IPS-18a (cell line): ENCODE results near the gene ASB11.

Experiments
- H3K27ac ChIP-seq: one replicate; pipeline ENCODE4 v1.5.1; 2013; ENCODE audit warnings: low read length
- H3K27me3 ChIP-seq: one replicate; pipeline ENCODE4 v1.6.1; 2013; ENCODE audit warnings: mild to moderate bottlenecking, low read length; ENCODE audit not compliant: control insufficient read depth, insufficient read depth
- H3K36me3 ChIP-seq: one replicate; pipeline ENCODE4 v1.6.1; 2013; ENCODE audit warnings: low read depth, low read length; ENCODE audit not compliant: control insufficient read depth
- H3K4me1 ChIP-seq: one replicate; pipeline ENCODE4 v1.6.1; 2013; ENCODE audit warnings: low read depth, low read length; ENCODE audit not compliant: control insufficient read depth
- H3K4me3 ChIP-seq: one replicate; pipeline ENCODE4 v1.5.1; 2013; ENCODE audit warnings: low read length
- H3K9ac ChIP-seq: one replicate; pipeline ENCODE4 v1.6.1; 2013; ENCODE audit warnings: mild to moderate bottlenecking, low read length, moderate library complexity
- H3K9me3 ChIP-seq: one replicate; pipeline ENCODE4 v1.6.1; 2013; ENCODE audit warnings: low read depth, low read length; ENCODE audit not compliant: control insufficient read depth

The ASB11 gene

DNA sequence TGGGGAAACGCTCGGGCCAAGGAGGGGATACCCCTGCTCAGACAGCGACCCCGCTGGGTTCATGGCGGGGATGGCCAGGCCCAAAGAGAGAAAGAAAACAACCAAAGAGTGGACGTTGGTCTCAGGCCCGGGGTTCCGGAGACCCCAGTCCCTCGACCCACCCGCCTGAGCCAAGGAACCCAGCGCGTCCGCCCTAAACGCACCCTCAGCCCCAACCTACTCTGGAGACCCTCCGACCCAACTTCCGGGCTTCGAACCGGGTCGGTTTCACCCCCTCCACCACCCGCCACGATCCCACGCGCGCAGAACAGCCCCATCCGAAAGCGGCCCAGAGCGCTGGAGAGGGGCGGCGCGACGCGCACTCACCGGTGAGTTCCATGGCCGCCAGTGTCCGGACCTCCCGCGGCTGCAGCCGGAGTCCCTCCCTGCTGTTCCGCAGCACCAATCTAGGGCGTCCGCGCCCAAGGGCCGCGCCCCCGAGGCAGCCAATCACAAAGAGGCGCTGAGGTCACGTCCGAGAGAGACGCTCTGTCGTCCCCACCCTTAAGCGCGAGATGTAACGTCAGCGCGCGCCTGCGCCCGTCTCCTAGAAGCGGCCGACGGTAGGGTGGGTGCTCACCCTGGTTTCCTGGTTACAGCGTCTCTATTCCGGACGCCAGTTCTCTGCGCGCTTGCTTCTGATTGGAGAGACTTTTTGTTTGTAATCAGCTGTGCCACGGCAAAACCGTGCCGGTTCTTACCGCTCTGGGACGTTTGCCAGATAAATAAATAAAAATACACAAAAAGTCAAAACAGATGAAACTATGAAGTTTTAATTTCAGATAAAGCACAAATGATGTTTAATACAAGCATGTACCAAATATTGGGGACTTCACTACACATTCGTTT lies 19.9 kb upstream of the ASB11 start, which contains the start of gene PIGA:
PIGA (minus strand) TSS at position 389 of the 888 bp plus-strand sequence. CDS start 3,593 bp downstream, outside the sequence.
- Histone ChIP-seq H3K4me3 (peak within 1 kb of the TSS; percentile 67), H3K9me3 (no peaks in the 10 kb centered on the region), H3K9ac (peak within 1 kb of the TSS; percentile 60), H3K4me1 (no peaks in the 10 kb centered on the region), H3K36me3 (peaks cover 3% of the 10 kb centered on the region), H3K27ac (no peak within 1 kb of the TSS), H3K27me3 (peaks cover 3% of the 10 kb centered on the region)

GRCh38 chrX:15334561-15334960 lies 19.1 kb upstream of the ASB11 start:
- peaks cover 3% of the 10 kb centered on the region for H3K36me3 ChIP-seq
- H3K9ac ChIP-seq: peak overlapping the region; percentile 60
- no peaks in the 10 kb centered on the region for H3K9me3 ChIP-seq
- no peaks in the 10 kb centered on the region for H3K4me1 ChIP-seq
- H3K4me3 ChIP-seq: peak overlapping the region; percentile 67
- H3K27ac ChIP-seq: no peak overlapping the region
- peaks cover 3% of the 10 kb centered on the region for H3K27me3 ChIP-seq

- Histone ChIP-seq H3K36me3 (peaks cover 7% of the 10 kb centered on the region), H3K9ac (no peak overlapping the region), H3K27ac (no peak overlapping the region), H3K4me3 (no peak overlapping the region), H3K4me1 (no peaks in the 10 kb centered on the region), H3K9me3 (no peaks in the 10 kb centered on the region), H3K27me3 (no peaks in the 10 kb centered on the region)
Measured at GRCh38 chrX:15328821-15329220, 13.4 kb upstream of the ASB11 start.

- Histone ChIP-seq H3K27ac (no peak overlapping the region), H3K27me3 (no peaks in the 10 kb centered on the region), H3K4me3 (no peak overlapping the region), H3K9ac (no peak overlapping the region), H3K9me3 (no peaks in the 10 kb centered on the region), H3K4me1 (no peaks in the 10 kb centered on the region), H3K36me3 (peaks cover 10% of the 10 kb centered on the region)
Measured at GRCh38 chrX:15328131-15328530, 12.7 kb upstream of the ASB11 start.

DNA sequence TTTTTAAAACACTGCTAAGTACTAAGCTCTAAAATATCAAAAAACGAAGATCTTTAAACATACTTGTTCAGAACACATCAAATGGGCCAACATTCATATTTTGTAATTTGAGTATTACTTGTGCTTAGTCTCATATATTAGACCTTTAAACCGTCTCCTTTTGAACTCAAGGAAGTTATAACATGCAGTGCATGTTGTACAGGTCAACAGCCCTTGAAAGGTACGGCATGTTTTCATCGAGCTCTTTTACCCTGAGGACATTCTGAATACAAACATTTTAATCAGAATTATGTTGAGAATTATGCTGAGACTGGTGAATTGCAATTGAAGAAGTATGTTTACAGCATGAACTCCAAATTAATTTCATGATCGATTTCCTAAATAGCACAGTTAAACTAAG lies 7.0 kb upstream of the ASB11 start:
- no peak overlapping the region for H3K4me3 ChIP-seq
- no peaks in the 10 kb centered on the region for H3K27me3 ChIP-seq
- no peaks in the 10 kb centered on the region for H3K4me1 ChIP-seq
- no peaks in the 10 kb centered on the region for H3K9me3 ChIP-seq
- peaks cover 8% of the 10 kb centered on the region for H3K36me3 ChIP-seq
- H3K27ac ChIP-seq: no peak overlapping the region
- no peak overlapping the region for H3K9ac ChIP-seq

GRCh38 chrX:15322072-15322471 lies 6.6 kb upstream of the ASB11 start:
- H3K4me1 ChIP-seq: no peaks in the 10 kb centered on the region
- no peak overlapping the region for H3K27ac ChIP-seq
- no peaks in the 10 kb centered on the region for H3K9me3 ChIP-seq
- H3K9ac ChIP-seq: no peak overlapping the region
- H3K36me3 ChIP-seq: peaks cover 8% of the 10 kb centered on the region
- H3K4me3 ChIP-seq: no peak overlapping the region
- no peaks in the 10 kb centered on the region for H3K27me3 ChIP-seq

- no peak overlapping the region for H3K27ac ChIP-seq
- peaks cover 8% of the 10 kb centered on the region for H3K36me3 ChIP-seq
Measured at GRCh38 chrX:15321447-15321846, 6.0 kb upstream of the ASB11 start.

GRCh38 chrX:15320297-15320696 lies 4.9 kb upstream of the ASB11 start:
- no peak overlapping the region for H3K4me3 ChIP-seq
- no peaks in the 10 kb centered on the region for H3K4me1 ChIP-seq
- H3K27me3 ChIP-seq: no peaks in the 10 kb centered on the region
- no peak overlapping the region for H3K27ac ChIP-seq
- H3K9me3 ChIP-seq: no peaks in the 10 kb centered on the region
- H3K36me3 ChIP-seq: peaks cover 8% of the 10 kb centered on the region
- H3K9ac ChIP-seq: no peak overlapping the region

More at GRCh38 chrX:15321447-15321846, 6.0 kb upstream of the ASB11 start:
- Histone ChIP-seq H3K4me1 (no peaks in the 10 kb centered on the region), H3K4me3 (no peak overlapping the region), H3K9ac (no peak overlapping the region), H3K27me3 (no peaks in the 10 kb centered on the region), H3K9me3 (no peaks in the 10 kb centered on the region)

DNA sequence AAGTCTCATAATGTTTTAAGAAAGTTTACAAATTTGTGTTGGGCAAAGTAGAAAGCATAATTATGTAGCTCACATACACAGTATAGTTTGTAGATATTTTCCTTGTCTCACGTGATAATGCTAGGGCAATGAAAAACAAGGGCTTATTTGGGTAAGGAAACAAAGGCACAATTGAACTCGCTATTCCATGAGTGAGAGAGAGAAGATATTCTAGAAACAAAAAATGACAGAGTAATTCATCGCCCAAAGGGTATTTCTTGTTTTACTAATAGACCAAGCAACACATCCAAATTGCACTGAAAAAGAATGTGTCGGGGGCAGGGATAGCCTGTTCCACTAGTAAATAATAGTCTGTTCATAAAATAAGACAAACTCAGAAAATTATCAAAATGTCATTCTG lies 3.6 kb upstream of the ASB11 start:
- Histone ChIP-seq H3K27ac (no peak overlapping the region), H3K4me3 (no peak overlapping the region), H3K36me3 (peaks cover 3% of the 10 kb centered on the region)

DNA sequence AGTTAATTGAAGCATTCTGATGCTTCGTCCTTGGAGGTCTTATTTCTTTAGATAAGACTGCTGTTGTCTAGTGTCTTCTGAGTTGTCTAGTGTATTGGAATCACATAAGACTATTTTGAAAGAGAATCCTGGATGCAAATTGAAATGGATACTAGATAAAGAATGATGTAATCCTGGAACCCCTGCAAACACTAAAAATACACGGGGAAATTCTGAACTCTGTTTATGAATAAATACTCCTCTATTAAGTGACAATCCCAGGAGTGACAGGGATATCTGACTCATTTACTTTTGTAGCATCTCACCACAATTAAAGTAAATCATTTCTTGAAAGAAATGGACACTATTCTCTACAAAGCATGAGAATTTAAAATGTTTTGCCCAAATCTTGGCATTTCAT lies 968 bp downstream of the ASB11 start:
- H3K36me3 ChIP-seq: no peaks in the 10 kb centered on the region
- H3K4me3 ChIP-seq: no peak overlapping the region
- H3K4me1 ChIP-seq: no peaks in the 10 kb centered on the region
- no peaks in the 10 kb centered on the region for H3K9me3 ChIP-seq
- no peaks in the 10 kb centered on the region for H3K27me3 ChIP-seq
- H3K9ac ChIP-seq: no peak overlapping the region
- no peak overlapping the region for H3K27ac ChIP-seq

More for the DNA sequence above, 3.6 kb upstream of the ASB11 start:
- Histone ChIP-seq H3K9ac (no peak overlapping the region), H3K27me3 (no peaks in the 10 kb centered on the region), H3K9me3 (no peaks in the 10 kb centered on the region), H3K4me1 (no peaks in the 10 kb centered on the region)

GRCh38 chrX:15311119-15311518 lies 4.3 kb downstream of the ASB11 start:
- Histone ChIP-seq H3K4me1 (no peaks in the 10 kb centered on the region), H3K4me3 (no peak overlapping the region), H3K27me3 (no peaks in the 10 kb centered on the region), H3K9ac (no peak overlapping the region), H3K27ac (no peak overlapping the region), H3K9me3 (no peaks in the 10 kb centered on the region), H3K36me3 (no peaks in the 10 kb centered on the region)

DNA sequence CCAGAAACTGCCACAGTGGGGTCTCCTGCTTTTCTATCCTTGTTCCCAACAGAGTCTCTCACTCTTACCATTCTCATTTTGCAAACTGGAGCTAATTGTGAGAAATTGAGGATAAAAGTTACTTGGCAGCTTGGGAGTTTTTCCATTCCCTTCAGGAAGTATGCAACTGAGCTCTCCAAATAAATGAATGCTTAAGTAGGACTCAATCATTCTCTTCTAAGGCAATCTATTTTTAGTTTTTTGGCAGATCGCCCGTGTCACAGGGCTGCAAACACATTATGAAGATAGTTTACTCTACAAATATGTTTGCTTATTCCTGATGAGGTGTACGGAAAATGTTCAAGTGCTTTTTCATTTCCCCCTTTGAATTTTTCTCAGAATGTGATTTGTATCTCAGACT lies 5.3 kb downstream of the ASB11 start:
- Histone ChIP-seq H3K27me3 (no peaks in the 10 kb centered on the region), H3K9ac (no peak overlapping the region), H3K27ac (no peak overlapping the region), H3K4me3 (no peak overlapping the region), H3K9me3 (no peaks in the 10 kb centered on the region), H3K4me1 (no peaks in the 10 kb centered on the region), H3K36me3 (no peaks in the 10 kb centered on the region)
